Astrocyte (in vitro differentiated cells and primary cell): ENCODE results near the gene AUTS2. TPM values are rescaled to one million over a fixed set of nuclear protein-coding genes. Genes with fewer than 3 reads are reported as not detected.

ENCODE experiments used
- DNase-seq: peaks from one replicate; pipeline ENCODE4 v3.0.0-alpha.2; 2010; ENCODE audit warnings: low read depth
- FAIRE-seq: peaks from 2 replicates; lab custom pipeline; 2011; peaks lifted over from hg19 to GRCh38; lab: Jason Lieb, UNC
- H2AFZ ChIP-seq: 2 replicates; pipeline ENCODE4 v1.6.0; 2012; ENCODE audit warnings: low read depth, low read length, inconsistent platforms
- H3K27ac ChIP-seq: 2 replicates; pipeline ENCODE4 v1.5.1; 2011; ENCODE audit warnings: low read depth, low read length, inconsistent platforms
- H3K27me3 ChIP-seq: 2 replicates; pipeline ENCODE4 v1.6.0; 2011; ENCODE audit warnings: low read length, inconsistent platforms; ENCODE audit not compliant: insufficient read depth
- H3K36me3 ChIP-seq: 2 replicates; pipeline ENCODE4 v1.5.1; 2011; ENCODE audit warnings: low read length, inconsistent platforms; ENCODE audit not compliant: insufficient read depth
- H3K4me1 ChIP-seq: 2 replicates; pipeline ENCODE4 v1.5.1; 2011; ENCODE audit warnings: low read length, inconsistent platforms; ENCODE audit not compliant: insufficient read depth
- H3K4me2 ChIP-seq: 2 replicates; pipeline ENCODE4 v1.6.0; 2012; ENCODE audit warnings: low read length, inconsistent platforms
- H3K4me3 ChIP-seq: 2 replicates; pipeline ENCODE4 v1.5.1; 2011; ENCODE audit warnings: low read depth, mild to moderate bottlenecking, low read length, inconsistent platforms; ENCODE audit not compliant: insufficient read depth
- H3K79me2 ChIP-seq: 2 replicates; pipeline ENCODE4 v1.6.0; 2012; ENCODE audit warnings: mild to moderate bottlenecking, low read length, inconsistent platforms; ENCODE audit not compliant: insufficient read depth
- H3K9ac ChIP-seq: 2 replicates; pipeline ENCODE4 v1.6.0; 2012; ENCODE audit warnings: mild to moderate bottlenecking, low read length, inconsistent platforms
- H3K9me3 ChIP-seq: 2 replicates; pipeline ENCODE4 v1.5.1; 2012; ENCODE audit warnings: low read depth, mild to moderate bottlenecking, low read length, inconsistent platforms; ENCODE audit not compliant: insufficient read depth
- H4K20me1 ChIP-seq: 2 replicates; pipeline ENCODE4 v1.6.0; 2012; ENCODE audit warnings: low read length, inconsistent platforms; ENCODE audit not compliant: insufficient read depth
- H3K27ac Mint-ChIP-seq: one replicate; pipeline ENCODE4 v1.8.0; 2021; ENCODE audit warnings: mild to moderate bottlenecking, mixed read lengths; ENCODE audit not compliant: unreplicated experiment
- H3K27me3 Mint-ChIP-seq: one replicate; pipeline ENCODE4 v1.8.0; 2021; ENCODE audit warnings: low read depth, mixed read lengths; ENCODE audit not compliant: unreplicated experiment
- H3K36me3 Mint-ChIP-seq: one replicate; pipeline ENCODE4 v1.8.0; 2021; ENCODE audit warnings: low read depth, mixed read lengths; ENCODE audit not compliant: unreplicated experiment
- H3K4me1 Mint-ChIP-seq: one replicate; pipeline ENCODE4 v1.8.0; 2021; ENCODE audit warnings: low read depth, mixed read lengths; ENCODE audit not compliant: unreplicated experiment
- H3K4me3 Mint-ChIP-seq: one replicate; pipeline ENCODE4 v1.8.0; 2021; ENCODE audit warnings: mild to moderate bottlenecking, moderate library complexity, mixed read lengths; ENCODE audit not compliant: unreplicated experiment
- H3K9me3 Mint-ChIP-seq: one replicate; pipeline ENCODE4 v1.8.0; 2021; ENCODE audit warnings: mild to moderate bottlenecking, mixed read lengths; ENCODE audit not compliant: unreplicated experiment
- EZH2 ChIP-seq: IDR thresholded peaks from 2 replicates; pipeline ENCODE4 v1.6.1; 2012; ENCODE audit warnings: mild to moderate bottlenecking, low read length, inconsistent platforms; ENCODE audit not compliant: insufficient read depth
- total RNA-seq: library from RNA; stranded (reverse); gene quantifications from 2 replicates; pipeline ENCODE4 v1.2.1, GENCODE V29; 2021
- TF ChIP-seq, protein P1 (sequence below): IDR thresholded peaks from 2 replicates; pipeline ENCODE4 v1.5.1; 2011; ENCODE audit warnings: low read depth, mild to moderate bottlenecking, inconsistent platforms, low read length, moderate library complexity; ENCODE audit not compliant: insufficient read depth

Gene AUTS2
- total RNA-seq, 1 donor from 2014 or later: 73.2 TPM

DNA sequence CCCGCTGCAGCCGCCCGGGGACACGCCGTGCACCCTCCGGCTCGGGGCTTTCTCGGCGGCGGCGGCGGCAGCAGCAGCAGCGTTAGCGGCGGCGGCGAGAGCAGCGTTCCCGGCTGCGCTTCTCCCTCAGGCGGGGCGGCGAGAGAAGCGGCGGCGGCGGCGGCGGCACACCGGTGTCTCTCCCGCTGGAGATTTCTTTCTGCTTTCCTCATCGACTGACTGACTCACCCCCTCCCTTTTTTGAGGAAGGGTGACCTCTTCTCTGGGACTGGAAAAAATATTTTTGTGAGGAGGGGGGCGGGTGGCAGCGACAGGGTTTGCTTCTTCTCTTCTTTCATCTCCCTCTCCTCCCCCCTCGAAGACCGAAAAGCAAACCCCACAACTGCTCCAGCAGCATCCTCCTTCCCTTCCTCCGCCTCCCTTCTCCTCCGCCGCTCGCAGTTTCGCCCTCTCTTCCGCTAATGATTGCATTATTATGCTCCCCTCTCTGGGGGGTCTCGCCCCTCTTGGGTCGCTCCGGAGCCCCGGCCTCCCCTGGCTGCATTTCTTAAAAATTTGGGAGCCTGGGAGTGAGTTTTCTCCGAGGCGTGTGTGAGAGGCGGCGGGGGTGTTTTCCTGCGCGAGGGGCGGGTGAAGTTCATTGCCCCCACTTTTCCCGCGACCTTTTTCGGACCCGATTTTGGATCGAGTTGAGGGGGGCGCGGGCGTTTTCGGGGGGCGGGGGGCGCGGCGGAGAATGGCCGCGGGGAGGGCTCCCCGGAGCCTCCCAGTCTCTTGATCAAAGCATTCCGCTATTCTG lies 411 bp downstream of the AUTS2 start:
- DNase-seq (peak; percentile 22), FAIRE-seq (no peak)
- Histone ChIP-seq H3K27ac (peak overlapping the region; percentile 34), H4K20me1 (peaks cover 34% of the 10 kb centered on the region), H3K9me3 (no peaks in the 10 kb centered on the region), H3K4me2 (peak overlapping the region; percentile 99), H3K27me3 (peaks cover 9% of the 10 kb centered on the region), H3K4me1 (peaks cover 5% of the 10 kb centered on the region), H3K36me3 (no peaks in the 10 kb centered on the region), H3K79me2 (peaks cover 37% of the 10 kb centered on the region), H3K9ac (peak overlapping the region; percentile 87), H2AFZ (peak overlapping the region; percentile 71), H3K4me3 (peak overlapping the region; percentile 78)
- H3K36me3 Mint-ChIP-seq: no peaks in the 10 kb centered on the region
- no peaks in the 10 kb centered on the region for H3K4me1 Mint-ChIP-seq
- peak overlapping the region; percentile 85 for H3K27ac Mint-ChIP-seq
- H3K9me3 Mint-ChIP-seq: no peaks in the 10 kb centered on the region
- TF ChIP-seq EZH2: no peak
- TF ChIP-seq, protein P1, sequence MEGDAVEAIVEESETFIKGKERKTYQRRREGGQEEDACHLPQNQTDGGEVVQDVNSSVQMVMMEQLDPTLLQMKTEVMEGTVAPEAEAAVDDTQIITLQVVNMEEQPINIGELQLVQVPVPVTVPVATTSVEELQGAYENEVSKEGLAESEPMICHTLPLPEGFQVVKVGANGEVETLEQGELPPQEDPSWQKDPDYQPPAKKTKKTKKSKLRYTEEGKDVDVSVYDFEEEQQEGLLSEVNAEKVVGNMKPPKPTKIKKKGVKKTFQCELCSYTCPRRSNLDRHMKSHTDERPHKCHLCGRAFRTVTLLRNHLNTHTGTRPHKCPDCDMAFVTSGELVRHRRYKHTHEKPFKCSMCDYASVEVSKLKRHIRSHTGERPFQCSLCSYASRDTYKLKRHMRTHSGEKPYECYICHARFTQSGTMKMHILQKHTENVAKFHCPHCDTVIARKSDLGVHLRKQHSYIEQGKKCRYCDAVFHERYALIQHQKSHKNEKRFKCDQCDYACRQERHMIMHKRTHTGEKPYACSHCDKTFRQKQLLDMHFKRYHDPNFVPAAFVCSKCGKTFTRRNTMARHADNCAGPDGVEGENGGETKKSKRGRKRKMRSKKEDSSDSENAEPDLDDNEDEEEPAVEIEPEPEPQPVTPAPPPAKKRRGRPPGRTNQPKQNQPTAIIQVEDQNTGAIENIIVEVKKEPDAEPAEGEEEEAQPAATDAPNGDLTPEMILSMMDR: no peak
- H3K27me3 Mint-ChIP-seq: peaks cover 6% of the 10 kb centered on the region
- H3K4me3 Mint-ChIP-seq: peak overlapping the region; percentile 96

DNA sequence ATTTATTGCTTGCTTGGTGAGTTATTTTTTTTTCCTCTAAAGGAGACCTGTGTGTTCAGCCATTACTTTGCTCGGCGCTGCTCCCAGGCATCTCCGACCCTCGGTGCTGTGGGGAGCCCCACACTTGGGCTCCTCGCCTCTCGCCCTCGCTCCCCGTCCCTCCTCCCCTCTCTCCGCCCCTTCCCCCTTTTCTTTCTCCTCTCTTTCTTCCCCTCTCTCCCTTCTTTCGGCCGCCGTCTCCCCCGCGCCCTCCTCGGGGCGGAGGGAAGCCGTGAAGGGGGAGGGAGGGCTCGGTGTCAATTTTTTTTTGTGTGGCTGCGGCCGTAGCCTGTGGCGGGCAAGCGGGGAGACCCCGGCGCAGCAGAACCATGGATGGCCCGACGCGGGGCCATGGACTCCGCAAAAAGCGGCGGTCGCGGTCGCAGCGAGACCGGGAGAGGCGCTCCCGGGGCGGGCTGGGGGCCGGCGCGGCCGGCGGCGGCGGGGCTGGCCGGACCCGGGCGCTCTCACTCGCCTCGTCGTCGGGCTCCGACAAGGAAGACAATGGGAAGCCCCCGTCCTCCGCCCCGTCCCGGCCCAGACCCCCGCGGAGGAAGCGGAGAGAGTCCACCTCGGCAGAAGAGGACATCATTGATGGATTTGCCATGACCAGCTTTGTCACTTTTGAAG lies 1.1 kb downstream of the AUTS2 start:
- Histone ChIP-seq H4K20me1 (peaks cover 42% of the 10 kb centered on the region), H3K9ac (peak overlapping the region; percentile 87), H3K36me3 (no peaks in the 10 kb centered on the region), H3K4me1 (peaks cover 5% of the 10 kb centered on the region), H3K27ac (no peak overlapping the region), H3K9me3 (no peaks in the 10 kb centered on the region), H3K4me2 (peak overlapping the region; percentile 99), H3K79me2 (peaks cover 44% of the 10 kb centered on the region), H2AFZ (peak overlapping the region; percentile 73), H3K4me3 (peak overlapping the region; percentile 78), H3K27me3 (peaks cover 9% of the 10 kb centered on the region)
- FAIRE-seq (no peak), DNase-seq (peak; percentile 8)
- H3K4me1 Mint-ChIP-seq: no peaks in the 10 kb centered on the region
- H3K4me3 Mint-ChIP-seq: peak overlapping the region; percentile 96
- no peak for TF ChIP-seq EZH2
- TF ChIP-seq, protein P1: no peak
- H3K27me3 Mint-ChIP-seq: peaks cover 2% of the 10 kb centered on the region
- H3K9me3 Mint-ChIP-seq: no peaks in the 10 kb centered on the region
- peak overlapping the region; percentile 84 for H3K27ac Mint-ChIP-seq
- H3K36me3 Mint-ChIP-seq: no peaks in the 10 kb centered on the region
